Activated CD8-positive, alpha-beta T cell treated with anti-CD3 and anti-CD28 coated beads, Interleukin-2, amount 10 ng/mL, durations not matched to agents 7 days and 5 days (primary cell): ENCODE data around the gene NALCN. TPM values are rescaled to one million over a fixed set of nuclear protein-coding genes. Genes with fewer than 3 reads are reported as not detected.
A peak's percentile ranks its signal among the peaks of the same experiment; 100 is the strongest.

ENCODE experiments used
- ATAC-seq: fragments of 150-1000 bp; cut with Tn5 transposase; one replicate; pipeline ENCODE4 v1.10.0; 2021; ENCODE audit warnings: moderate library complexity
- CTCF ChIA-PET: fragments of 350-600 bp; sonication (Branson Sonifier 250); formaldehyde crosslinking; loops from one replicate; lab custom pipeline; 2021; ENCODE audit warnings: antibody characterized with exemption; lab: Charles Lee
- POLR2A ChIA-PET: fragments of 350-600 bp; sonication (Branson Sonifier 250); formaldehyde crosslinking; loops from one replicate; lab custom pipeline; 2021; ENCODE audit warnings: antibody characterized with exemption; lab: Charles Lee
- DNase-seq: peaks from one replicate; pipeline ENCODE4 v3.0.0-alpha.2; 2020
- H3K27ac Mint-ChIP-seq: one replicate; pipeline ENCODE4 v1.8.0; 2021; ENCODE audit warnings: mild to moderate bottlenecking, mixed read lengths
- H3K27me3 Mint-ChIP-seq: one replicate; pipeline ENCODE4 v1.8.0; 2021; ENCODE audit warnings: low read depth, mixed read lengths
- H3K36me3 Mint-ChIP-seq: one replicate; pipeline ENCODE4 v1.8.0; 2021; ENCODE audit warnings: low read depth, mixed read lengths
- H3K4me1 Mint-ChIP-seq: one replicate; pipeline ENCODE4 v1.8.0; 2021; ENCODE audit warnings: low read depth, mixed read lengths
- H3K4me3 Mint-ChIP-seq: one replicate; pipeline ENCODE4 v1.8.0; 2021; ENCODE audit warnings: mild to moderate bottlenecking, mixed read lengths
- H3K9me3 Mint-ChIP-seq: one replicate; pipeline ENCODE4 v1.8.0; 2022; ENCODE audit warnings: mixed read lengths; ENCODE audit not compliant: insufficient read depth
- total RNA-seq, 2 experiments: library from RNA; stranded (reverse); gene quantifications; one replicate each; pipeline ENCODE4 v1.2.3, GENCODE V29; 2021

Gene NALCN
- total RNA-seq, 2 experiments from 2014 or later: not detected

GRCh38 chr13:101262306-101262705 is 154.0 kb downstream of the NALCN start:
- Mint-ChIP-seq H3K27ac (no peak overlapping the region), H3K4me1 (peaks cover 24% of the 10 kb centered on the region), H3K9me3 (peaks cover 8% of the 10 kb centered on the region), H3K4me3 (no peak overlapping the region), H3K27me3 (peaks cover 11% of the 10 kb centered on the region), H3K36me3 (no peaks in the 10 kb centered on the region)
- ChIA-PET CTCF (no interaction called here), POLR2A (no interaction called here)
- DNase-seq (no peak), ATAC-seq (no peak)

GRCh38 chr13:101258509-101258908 is 157.8 kb downstream of the NALCN start:
- peaks cover 15% of the 10 kb centered on the region for H3K4me1 Mint-ChIP-seq
- no peak for DNase-seq
- POLR2A ChIA-PET: no interaction called here
- H3K27me3 Mint-ChIP-seq: peaks cover 26% of the 10 kb centered on the region
- H3K27ac Mint-ChIP-seq: peak overlapping the region; percentile 10
- no peak overlapping the region for H3K4me3 Mint-ChIP-seq
- CTCF ChIA-PET: no interaction called here
- H3K36me3 Mint-ChIP-seq: no peaks in the 10 kb centered on the region
- ATAC-seq: peak; percentile 20
- peaks cover 8% of the 10 kb centered on the region for H3K9me3 Mint-ChIP-seq

- Mint-ChIP-seq H3K4me3 (no peak overlapping the region), H3K4me1 (peaks cover 15% of the 10 kb centered on the region), H3K27ac (peak overlapping the region; percentile 10), H3K9me3 (peaks cover 8% of the 10 kb centered on the region), H3K36me3 (no peaks in the 10 kb centered on the region), H3K27me3 (peaks cover 26% of the 10 kb centered on the region)
- ChIA-PET CTCF (no interaction called here), POLR2A (no interaction called here)
- ATAC-seq (peak; percentile 94), DNase-seq (peak; percentile 80)
Observed at GRCh38 chr13:101258071-101258470, 158.2 kb downstream of the NALCN start.

- ATAC-seq: no peak
- peaks cover 3% of the 10 kb centered on the region for H3K9me3 Mint-ChIP-seq
- H3K4me3 Mint-ChIP-seq: no peak overlapping the region
- no peak for DNase-seq
- H3K36me3 Mint-ChIP-seq: no peaks in the 10 kb centered on the region
- peaks cover 24% of the 10 kb centered on the region for H3K4me1 Mint-ChIP-seq
- POLR2A ChIA-PET: no interaction called here
- H3K27me3 Mint-ChIP-seq: peaks cover 11% of the 10 kb centered on the region
- no peak overlapping the region for H3K27ac Mint-ChIP-seq
- CTCF ChIA-PET: no interaction called here
Observed at GRCh38 chr13:101248739-101249514, 167.4 kb downstream of the NALCN start.

GRCh38 chr13:101242720-101243119 is 173.6 kb downstream of the NALCN start:
- H3K27me3 Mint-ChIP-seq: peaks cover 7% of the 10 kb centered on the region
- ChIA-PET POLR2A (no interaction called here), CTCF (no interaction called here)
- H3K36me3 Mint-ChIP-seq: no peaks in the 10 kb centered on the region
- H3K4me3 Mint-ChIP-seq: no peak overlapping the region
- ATAC-seq (no peak), DNase-seq (no peak)
- H3K4me1 Mint-ChIP-seq: peaks cover 20% of the 10 kb centered on the region
- no peaks in the 10 kb centered on the region for H3K9me3 Mint-ChIP-seq
- no peak overlapping the region for H3K27ac Mint-ChIP-seq

- Mint-ChIP-seq H3K27me3 (peaks cover 8% of the 10 kb centered on the region), H3K4me3 (no peak overlapping the region), H3K4me1 (no peaks in the 10 kb centered on the region), H3K9me3 (no peaks in the 10 kb centered on the region), H3K36me3 (no peaks in the 10 kb centered on the region), H3K27ac (no peak overlapping the region)
- POLR2A ChIA-PET: no interaction called here
- no peak for DNase-seq
- no peak for ATAC-seq
- CTCF ChIA-PET: no interaction called here
Observed at GRCh38 chr13:101238555-101238954, 177.8 kb downstream of the NALCN start.

- no peak overlapping the region for H3K4me3 Mint-ChIP-seq
- H3K9me3 Mint-ChIP-seq: no peaks in the 10 kb centered on the region
- DNase-seq (no peak), ATAC-seq (no peak)
- H3K36me3 Mint-ChIP-seq: no peaks in the 10 kb centered on the region
- H3K27me3 Mint-ChIP-seq: peaks cover 3% of the 10 kb centered on the region
- ChIA-PET POLR2A (no interaction called here), CTCF (no interaction called here)
- H3K27ac Mint-ChIP-seq: no peak overlapping the region
- no peaks in the 10 kb centered on the region for H3K4me1 Mint-ChIP-seq
Observed at GRCh38 chr13:101231751-101232428, 184.4 kb downstream of the NALCN start.

DNA sequence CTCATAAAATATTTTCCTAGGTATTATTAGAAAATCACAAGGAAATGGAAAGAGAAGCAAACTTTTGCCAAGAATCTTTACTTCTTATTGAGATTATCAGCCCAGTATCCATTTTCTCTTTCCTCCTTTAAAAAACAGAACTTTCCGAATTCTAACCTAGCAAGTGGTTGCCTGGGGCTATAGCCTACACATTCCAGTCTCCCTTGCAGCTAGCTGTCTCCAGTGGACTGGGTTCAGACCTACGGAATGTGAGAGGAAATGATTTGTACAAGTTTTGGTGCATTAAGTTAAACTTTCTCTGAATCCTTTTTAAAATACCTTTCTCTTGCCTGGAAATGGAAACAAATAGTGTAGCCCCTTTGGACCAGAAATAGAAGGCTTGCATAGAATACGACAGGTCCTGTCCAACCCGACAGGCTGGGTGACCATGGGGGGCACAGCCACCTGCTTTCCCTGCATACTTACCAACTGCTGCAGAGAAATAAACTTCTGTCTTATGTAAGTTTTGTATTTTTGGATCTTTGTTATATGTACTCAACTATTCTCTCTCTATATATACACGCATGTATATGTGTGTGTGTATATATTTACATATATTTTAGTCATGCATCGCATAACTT is 185.9 kb downstream of the NALCN start:
- Mint-ChIP-seq H3K36me3 (no peaks in the 10 kb centered on the region), H3K27ac (no peak overlapping the region), H3K9me3 (no peaks in the 10 kb centered on the region), H3K4me3 (no peak overlapping the region), H3K27me3 (peaks cover 3% of the 10 kb centered on the region), H3K4me1 (no peaks in the 10 kb centered on the region)
- DNase-seq (no peak), ATAC-seq (no peak)
- CTCF ChIA-PET: no interaction called here
- POLR2A ChIA-PET: no interaction called here

DNA sequence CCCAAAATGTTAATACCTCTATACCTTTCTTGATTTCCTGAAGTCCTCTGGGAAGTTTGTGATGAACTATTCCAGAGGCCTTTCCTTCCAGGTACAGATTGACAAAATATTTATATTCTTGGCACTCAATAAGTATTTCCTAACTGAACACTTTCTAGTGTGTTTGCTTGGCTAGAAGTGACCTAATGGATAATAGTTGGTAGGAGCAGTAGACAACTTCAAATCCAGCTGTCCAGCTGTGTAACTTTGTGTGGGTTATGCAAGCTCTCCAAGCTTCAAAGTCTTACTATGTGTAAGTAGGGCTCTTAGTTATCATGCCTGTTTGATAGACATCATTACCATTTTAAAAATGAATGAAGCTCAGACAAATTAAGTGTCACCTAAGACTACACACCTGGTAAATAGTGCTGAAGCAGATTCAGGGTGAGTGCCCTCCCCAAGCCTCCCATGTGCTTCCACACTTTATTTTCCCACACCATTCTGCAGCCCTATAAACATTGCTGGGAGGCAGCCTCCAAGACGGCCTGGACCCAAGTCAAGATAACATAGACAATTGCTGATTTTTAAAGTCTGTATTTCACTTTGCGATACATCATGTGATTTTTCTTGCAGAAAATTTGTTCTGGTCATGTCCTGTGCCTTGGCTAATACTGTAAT is 196.6 kb downstream of the NALCN start:
- Mint-ChIP-seq H3K27me3 (no peaks in the 10 kb centered on the region), H3K27ac (no peak overlapping the region), H3K4me3 (no peak overlapping the region), H3K9me3 (no peaks in the 10 kb centered on the region), H3K4me1 (no peaks in the 10 kb centered on the region), H3K36me3 (no peaks in the 10 kb centered on the region)
- ATAC-seq: no peak
- DNase-seq: no peak
- CTCF ChIA-PET: no interaction called here
- POLR2A ChIA-PET: no interaction called here

DNA sequence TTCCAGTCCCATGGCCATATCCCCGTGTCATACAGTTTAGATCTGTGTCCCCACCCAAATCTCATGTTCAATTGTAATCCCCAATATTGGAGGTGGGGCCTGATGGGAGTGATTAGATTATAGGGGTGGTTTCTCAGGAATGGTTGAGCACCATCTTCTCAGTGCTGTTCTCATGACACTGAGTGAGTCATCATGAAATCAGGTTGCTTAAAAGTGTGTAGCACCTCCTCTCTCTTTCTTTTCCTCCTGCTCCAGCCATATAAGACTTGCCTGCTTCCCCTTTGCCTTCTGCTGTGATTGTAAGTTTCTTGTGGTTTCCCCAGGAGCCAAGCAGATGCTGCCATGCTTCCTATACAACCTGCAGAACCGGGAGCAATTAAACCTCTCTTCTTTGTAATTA is 197.8 kb downstream of the NALCN start:
- POLR2A ChIA-PET: no interaction called here
- CTCF ChIA-PET: interaction anchor here (1.0 kb wide), 1 partner anchor 74 kb away, joined by 3 read pairs; no protein-coding TSS in a partner anchor
- no peaks in the 10 kb centered on the region for H3K4me1 Mint-ChIP-seq
- no peaks in the 10 kb centered on the region for H3K27me3 Mint-ChIP-seq
- no peaks in the 10 kb centered on the region for H3K36me3 Mint-ChIP-seq
- no peak overlapping the region for H3K27ac Mint-ChIP-seq
- H3K4me3 Mint-ChIP-seq: no peak overlapping the region
- DNase-seq (no peak), ATAC-seq (no peak)
- H3K9me3 Mint-ChIP-seq: no peaks in the 10 kb centered on the region

GRCh38 chr13:101217086-101217485 is 199.2 kb downstream of the NALCN start:
- Mint-ChIP-seq H3K4me3 (no peak overlapping the region), H3K27me3 (no peaks in the 10 kb centered on the region), H3K9me3 (no peaks in the 10 kb centered on the region), H3K27ac (no peak overlapping the region), H3K36me3 (no peaks in the 10 kb centered on the region), H3K4me1 (no peaks in the 10 kb centered on the region)
- ChIA-PET CTCF (no interaction called here), POLR2A (no interaction called here)
- no peak for ATAC-seq
- no peak for DNase-seq

DNA sequence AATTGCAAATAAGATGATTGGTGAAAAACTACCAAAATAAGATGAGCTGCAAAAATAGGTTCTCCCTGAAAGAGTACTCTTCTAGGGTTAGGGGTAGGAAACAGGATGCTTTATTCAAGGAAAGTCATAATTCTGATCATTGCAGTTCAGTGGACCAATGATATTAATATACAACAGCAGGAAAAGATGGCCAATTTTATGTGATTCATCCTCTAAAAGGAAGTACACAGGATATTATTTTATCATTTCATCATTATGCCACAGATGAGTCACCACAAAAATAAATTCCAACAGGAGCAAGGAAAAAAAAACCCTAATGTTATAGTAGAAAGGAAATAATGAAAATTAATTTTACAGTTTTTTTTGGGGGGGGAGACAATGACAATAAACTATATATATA is 205.0 kb downstream of the NALCN start:
- no peak for ATAC-seq
- H3K27ac Mint-ChIP-seq: no peak overlapping the region
- CTCF ChIA-PET: no interaction called here

More for the DNA sequence above, 205.0 kb downstream of the NALCN start:
- no peaks in the 10 kb centered on the region for H3K9me3 Mint-ChIP-seq
- DNase-seq: no peak
- no peaks in the 10 kb centered on the region for H3K27me3 Mint-ChIP-seq
- no peaks in the 10 kb centered on the region for H3K4me1 Mint-ChIP-seq
- POLR2A ChIA-PET: no interaction called here
- H3K36me3 Mint-ChIP-seq: no peaks in the 10 kb centered on the region
- no peak overlapping the region for H3K4me3 Mint-ChIP-seq
